HCT116 (cell line): ENCODE measurements around the gene TMEM123. TPM values are rescaled to one million over a fixed set of nuclear protein-coding genes. Genes with fewer than 3 reads are reported as not detected.

ENCODE experiments used
- ATAC-seq: fragments of 200-7000 bp; cut with Tn5 transposase; 2 replicates; pipeline ENCODE4 v1.9.1; 2020; ENCODE audit warnings: mild to moderate bottlenecking, moderate library complexity
- BruUV-seq: library from RNA; stranded (reverse); fragments of 400-500 nt; replicated peaks from 2 replicates; lab custom pipeline; 2021; lab: Mats Ljungman, UMichigan
- CTCF ChIA-PET: fragments of 300-600 bp; sonication (Branson Sonifier 250); formaldehyde crosslinking; loops from one replicate; lab custom pipeline; 2021; ENCODE audit warnings: antibody characterized with exemption; lab: Charles Lee
- POLR2A ChIA-PET: fragments of 300-600, 350-600 bp; sonication (Branson Sonifier 250); formaldehyde crosslinking; loops from one replicate; lab custom pipeline; 2021; ENCODE audit warnings: antibody characterized with exemption; lab: Charles Lee
- RAD21 ChIA-PET, 2 experiments: fragments of 300-600 bp; sonication (Branson Sonifier 250); formaldehyde crosslinking; loops; one replicate each; lab custom pipeline; 2023; ENCODE audit warnings: low total read pairs in 2 of 2; ENCODE audit not compliant: uncharacterized antibody in 2 of 2, unreplicated experiment in 2 of 2, low non-redundant PET in 1 of 2; lab: Charles Lee
- DNase-seq: peaks from one replicate; pipeline ENCODE4 v3.0.0-alpha.2; 2010; ENCODE audit warnings: low read depth, low spot score
- H2AFZ ChIP-seq: fragments of 200-600 bp; shearing (Covaris generic), sonication (generic); 2 replicates; pipeline ENCODE4 v1.6.1; 2017; ENCODE audit warnings: low read depth, mixed run types, mixed read lengths, antibody characterized with exemption, low read length; ENCODE audit not compliant: poor library complexity, severe bottlenecking
- H3K27ac ChIP-seq: 2 replicates; pipeline ENCODE4 v1.5.1; 2012; ENCODE audit warnings: low read depth, low read length
- H3K27me3 ChIP-seq: fragments of 200-600 bp; sonication (generic); 2 replicates; pipeline ENCODE4 v1.6.1; 2016; ENCODE audit warnings: mixed run types, low read length, mixed read lengths; ENCODE audit not compliant: insufficient read depth
- H3K36me3 ChIP-seq, 2 experiments: fragments of 200-500 bp in 1 of 2; fragments of 200-600 bp in 1 of 2; sonication (Bioruptor generic) in 1 of 2; sonication (generic) in 1 of 2; 2 replicates each; pipeline versions ENCODE4 v1.5.1 to v1.6.1; 2014 to 2016; ENCODE audit warnings: low read length in 2 of 2, inconsistent platforms in 1 of 2, mixed read lengths in 1 of 2, mixed run types in 1 of 2; ENCODE audit not compliant: insufficient read depth in 2 of 2, control insufficient read depth in 1 of 2
- H3K4me1 ChIP-seq, 2 experiments: fragments of 200-600 bp in 1 of 2; sonication (generic) in 1 of 2; 2 replicates each; pipeline versions ENCODE4 v1.5.1 to v1.6.1; 2012 to 2017; ENCODE audit warnings: low read length in 2 of 2, inconsistent platforms in 1 of 2, mild to moderate bottlenecking in 1 of 2, mixed read lengths in 1 of 2, mixed run types in 1 of 2, moderate library complexity in 1 of 2; ENCODE audit not compliant: insufficient read depth in 2 of 2, control insufficient read depth in 1 of 2
- H3K4me2 ChIP-seq: fragments of 200-600 bp; sonication (generic); 2 replicates; pipeline ENCODE4 v1.6.1; 2017; ENCODE audit warnings: mixed run types, low read length, mixed read lengths
- H3K4me3 ChIP-seq, 2 experiments: fragments of 200-600 bp in 1 of 2; sonication (generic) in 1 of 2; replicated peaks in 1 of 2; 2 replicates each; pipeline ENCODE4 v1.5.1; 2011 to 2016; ENCODE audit warnings: low read length in 2 of 2, control low read depth in 1 of 2, low read depth in 1 of 2, mild to moderate bottlenecking in 1 of 2, mixed read lengths in 1 of 2, mixed run types in 1 of 2
- H3K79me2 ChIP-seq: fragments of 200-600 bp; sonication (generic); 2 replicates; pipeline ENCODE4 v1.6.1; 2017; ENCODE audit warnings: mild to moderate bottlenecking, mixed run types, low read length, moderate library complexity, mixed read lengths; ENCODE audit not compliant: insufficient read depth
- H3K9ac ChIP-seq: fragments of 200-600 bp; sonication (generic); 2 replicates; pipeline ENCODE4 v1.6.1; 2016; ENCODE audit warnings: low read length, mixed read lengths
- H3K9me2 ChIP-seq: fragments of 200-600 bp; sonication (generic), shearing (Covaris generic); 2 replicates; pipeline ENCODE4 v1.6.1; 2017; ENCODE audit warnings: mixed run types, mild to moderate bottlenecking, moderate library complexity; ENCODE audit not compliant: insufficient read depth
- H3K9me3 ChIP-seq, 2 experiments: fragments of 200-500 bp in 1 of 2; fragments of 200-600 bp in 1 of 2; sonication (Bioruptor generic) in 1 of 2; sonication (generic) in 1 of 2; 2 replicates each; pipeline ENCODE4 v1.6.1; 2014 to 2017; ENCODE audit warnings: low read length in 2 of 2, mixed read lengths in 2 of 2, inconsistent platforms in 1 of 2, low read depth in 1 of 2, mild to moderate bottlenecking in 1 of 2, mixed run types in 1 of 2, moderate library complexity in 1 of 2; ENCODE audit not compliant: control insufficient read depth in 1 of 2, insufficient read depth in 1 of 2
- H4K20me1 ChIP-seq: fragments of 200-600 bp; sonication (generic), shearing (Covaris generic); 2 replicates; pipeline ENCODE4 v1.6.1; 2017; ENCODE audit warnings: mixed run types, mild to moderate bottlenecking, moderate library complexity; ENCODE audit not compliant: insufficient read depth
- CBX3 ChIP-seq: IDR thresholded peaks from 2 replicates; pipeline ENCODE4 v1.6.1; 2012; ENCODE audit warnings: low read depth
- EGR1 ChIP-seq: IDR thresholded peaks from 2 replicates; pipeline ENCODE4 v1.6.1; 2012; ENCODE audit warnings: low read depth
- FOSL1 ChIP-seq: IDR thresholded peaks from 2 replicates; pipeline ENCODE4 v1.6.1; 2012; ENCODE audit warnings: low read depth
- POLR2AphosphoS5 ChIP-seq: IDR thresholded peaks from 2 replicates; pipeline ENCODE4 v1.6.1; 2011; ENCODE audit warnings: mild to moderate bottlenecking, low read depth, low read length, moderate library complexity
- TCF7L2 ChIP-seq: IDR thresholded peaks from 2 replicates; pipeline ENCODE4 v1.7.0; 2011; ENCODE audit warnings: borderline replicate concordance, inconsistent platforms; ENCODE audit not compliant: insufficient read depth, insufficient read length; ENCODE audit errors: extremely low read depth
- YY1 ChIP-seq: IDR thresholded peaks from 2 replicates; pipeline ENCODE4 v1.6.1; 2011; ENCODE audit warnings: low read length, low read depth, moderate library complexity, mild to moderate bottlenecking; ENCODE audit not compliant: insufficient replicate concordance; ENCODE audit errors: extremely low read depth
- ZNF274 ChIP-seq: fragments of 200-500 bp; sonication (Bioruptor generic); IDR thresholded peaks from 2 replicates; pipeline ENCODE4 v1.6.1; 2014; ENCODE audit warnings: mild to moderate bottlenecking, low read depth, low read length, inconsistent platforms
- intact Hi-C: fragments of 100-400 bp; cut with micrococcal nuclease; formaldehyde crosslinking; loops from 2 replicates; pipeline ENCODE4 v1.10.0; 2022
- total RNA-seq: library from RNA; stranded (reverse); gene quantifications from one replicate; pipeline ENCODE4 v1.2.1, GENCODE V29; 2021; ENCODE audit not compliant: unreplicated experiment
- TF ChIP-seq, protein P1 (sequence below), 3 experiments: fragments of 200-600 bp in 1 of 3; sonication (generic) in 1 of 3; IDR thresholded peaks in 2 of 3; conservative IDR thresholded peaks in 1 of 3; 2 replicates each; pipeline ENCODE4 v1.5.1; 2012 to 2017; ENCODE audit warnings: low read depth in 2 of 3, low read length in 2 of 3, antibody characterized with exemption in 1 of 3, borderline replicate concordance in 1 of 3, control low read depth in 1 of 3, mild to moderate bottlenecking in 1 of 3, mixed read lengths in 1 of 3, mixed run types in 1 of 3, moderate library complexity in 1 of 3; ENCODE audit not compliant: insufficient read depth in 1 of 3

The TMEM123 gene
- total RNA-seq, 1 experiment from 2014 or later = 217 TPM

DNA sequence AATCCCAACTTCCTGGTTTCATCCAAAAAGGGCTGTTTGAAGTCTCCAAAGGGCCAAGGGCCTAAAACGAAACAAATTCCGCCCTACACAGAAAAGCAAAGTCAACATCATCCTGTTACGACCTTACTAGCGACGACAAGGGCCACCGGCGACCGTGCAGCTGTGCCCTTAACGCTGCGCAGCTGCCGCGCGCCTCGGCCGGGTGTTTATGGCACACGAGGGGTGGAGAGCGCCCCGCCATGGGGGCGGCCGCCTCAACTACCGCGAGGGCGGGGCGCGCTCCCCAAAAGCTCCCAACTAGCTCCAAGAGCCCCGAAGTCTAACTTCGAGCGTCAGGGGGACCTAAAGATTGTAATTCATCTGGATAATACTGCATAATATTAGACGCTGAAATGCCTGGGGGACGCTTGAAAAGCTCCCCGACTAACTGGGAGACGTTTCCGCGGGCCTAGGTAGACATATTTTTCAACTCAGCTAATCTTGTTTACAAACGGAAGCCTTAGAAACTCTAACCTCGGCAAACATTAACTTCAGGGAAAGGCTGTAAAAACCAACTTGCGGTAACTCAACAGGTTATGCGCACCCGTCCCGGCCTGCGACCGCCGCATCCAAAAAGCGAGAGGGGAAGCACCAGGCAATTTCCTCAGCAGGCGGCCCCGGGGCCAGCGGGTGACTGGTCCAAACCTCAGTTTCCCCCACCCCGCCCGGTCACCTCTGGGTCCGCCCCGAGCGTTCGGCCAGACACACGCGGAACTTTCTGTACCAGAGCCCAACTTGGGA, 694 bp downstream of the TMEM123 start (continued):
- TF ChIP-seq TCF7L2 (no peak), EGR1 (no peak; the same call in 1 of the 2 replicates), YY1 (peak; percentile 63), CBX3 (no peak), ZNF274 (no peak)

DNA sequence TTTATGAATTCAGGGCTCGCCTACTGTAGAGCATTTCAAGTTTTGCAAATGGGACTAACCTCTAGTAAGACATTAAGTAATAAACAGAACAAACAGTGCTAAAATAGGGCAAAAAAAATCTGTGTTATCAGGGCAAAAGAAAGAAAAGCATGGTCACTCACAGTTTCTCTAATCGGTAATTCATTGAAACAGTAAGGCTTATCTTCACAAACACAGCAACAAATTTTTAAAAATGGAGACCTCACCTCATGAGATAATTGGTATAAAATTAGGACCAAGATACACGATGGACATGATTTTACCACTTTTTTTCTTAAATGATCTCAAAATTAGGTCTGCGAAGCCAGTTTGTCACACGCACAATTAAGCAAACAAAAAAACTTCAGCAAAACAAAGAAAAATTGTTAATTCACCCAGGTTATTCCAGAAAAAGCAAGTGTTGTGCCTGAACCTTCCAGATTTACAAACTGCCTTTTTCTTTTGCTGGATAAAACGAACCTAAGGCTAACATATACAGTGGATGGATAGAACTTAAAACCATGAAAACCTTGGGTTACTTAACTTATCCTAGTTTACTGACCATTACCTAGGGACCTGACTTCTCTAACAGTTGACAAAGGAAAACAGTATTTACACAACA, 1.4 kb downstream of the TMEM123 start:
- POLR2A ChIA-PET = no interaction called here

More for the DNA sequence above, 1.4 kb downstream of the TMEM123 start:
- no peaks in the 10 kb centered on the region for H3K27me3 ChIP-seq
- CTCF ChIA-PET = no interaction called here
- TF ChIP-seq POLR2AphosphoS5 (no peak), CBX3 (no peak), TCF7L2 (no peak), FOSL1 (0 out of 2 replicates have a peak, but pooled peaks have one; percentile 8), YY1 (no peak)
- TF ChIP-seq, protein P1, sequence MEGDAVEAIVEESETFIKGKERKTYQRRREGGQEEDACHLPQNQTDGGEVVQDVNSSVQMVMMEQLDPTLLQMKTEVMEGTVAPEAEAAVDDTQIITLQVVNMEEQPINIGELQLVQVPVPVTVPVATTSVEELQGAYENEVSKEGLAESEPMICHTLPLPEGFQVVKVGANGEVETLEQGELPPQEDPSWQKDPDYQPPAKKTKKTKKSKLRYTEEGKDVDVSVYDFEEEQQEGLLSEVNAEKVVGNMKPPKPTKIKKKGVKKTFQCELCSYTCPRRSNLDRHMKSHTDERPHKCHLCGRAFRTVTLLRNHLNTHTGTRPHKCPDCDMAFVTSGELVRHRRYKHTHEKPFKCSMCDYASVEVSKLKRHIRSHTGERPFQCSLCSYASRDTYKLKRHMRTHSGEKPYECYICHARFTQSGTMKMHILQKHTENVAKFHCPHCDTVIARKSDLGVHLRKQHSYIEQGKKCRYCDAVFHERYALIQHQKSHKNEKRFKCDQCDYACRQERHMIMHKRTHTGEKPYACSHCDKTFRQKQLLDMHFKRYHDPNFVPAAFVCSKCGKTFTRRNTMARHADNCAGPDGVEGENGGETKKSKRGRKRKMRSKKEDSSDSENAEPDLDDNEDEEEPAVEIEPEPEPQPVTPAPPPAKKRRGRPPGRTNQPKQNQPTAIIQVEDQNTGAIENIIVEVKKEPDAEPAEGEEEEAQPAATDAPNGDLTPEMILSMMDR (IDR thresholded peaks at IDR 0.05 in 2 of 3, conservative IDR thresholded peaks at IDR 0.05 in 1 of 3; ENCODE audit: borderline replicate concordance in 1 of 3, insufficient read depth in 1 of 3, low read depth in 2 of 3, low read length in 2 of 3) = no peak
- H3K36me3 ChIP-seq = peaks cover 6 to 19% of the 10 kb centered on the region in 2 experiments; a peak in 2 of 4 replicates
- BruUV-seq = TSS peak; percentile 36
- H3K9me3 ChIP-seq = no peaks in the 10 kb centered on the region
- H3K9me2 ChIP-seq = no peaks in the 10 kb centered on the region
- DNase-seq (no peak), ATAC-seq (no peak)
- no peak overlapping the region for H2AFZ ChIP-seq
- H3K4me3 ChIP-seq = peak overlapping the region; percentile 82 to 95
- intact Hi-C loops = no loop called here
- peak overlapping the region; percentile 87 for H3K4me2 ChIP-seq
- peak overlapping the region; percentile 90 for H3K9ac ChIP-seq
- H3K27ac ChIP-seq = peak overlapping the region; percentile 82; the same call in 1 of the 2 replicates
- RAD21 ChIA-PET = no interaction called here
- H4K20me1 ChIP-seq = peaks cover 21% of the 10 kb centered on the region; the same call in 1 of the 2 replicates
- peaks cover 9 to 73% of the 10 kb centered on the region in 2 experiments for H3K4me1 ChIP-seq
- peaks cover 64% of the 10 kb centered on the region for H3K79me2 ChIP-seq
